Right ventricle myocardium superior (tissue), 1 donor: Measurements from ENCODE around the gene HIBCH. TPM values are rescaled to one million over a fixed set of nuclear protein-coding genes. Genes with fewer than 3 reads are reported as not detected.
"Not testable (repeated sequence)": the region's sequence is repeated elsewhere in the genome, so short reads cannot be mapped to it uniquely, and the experiment has no call there.

Experiments
- ATAC-seq: fragments of 200-7000 bp; cut with Tn5 transposase; one replicate; pipeline ENCODE4 v1.9.1; 2020; ENCODE audit warnings: mild to moderate bottlenecking; ENCODE audit not compliant: poor library complexity
- DNase-seq: peaks from one replicate; pipeline ENCODE4 v3.0.0-alpha.2; 2020
- intact Hi-C: fragments of 100-400 bp; cut with DNase I; formaldehyde crosslinking; loops from one replicate; pipeline ENCODE4 v1.11.2; 2022
- total RNA-seq: library from RNA; stranded (reverse); fragmentation: NEBNext Ultra II Directional; extraction: Animal tissue kit (Norgen Biotek cat#: 25700); gene quantifications from one replicate; pipeline ENCODE4 v1.2.1, GENCODE V29; 2021
- donor health status: DM: no; HTN: yes; CAD: no; lungs with severe emphysema.

The HIBCH gene
- total RNA-seq, 1 donor from 2014 or later, result 22.5 TPM

- DNase-seq (no peak), ATAC-seq (peak; percentile 46)
- intact Hi-C loops, result no loop called here
Observed at GRCh38 chr2:190318931-190319554, 583 bp downstream of the HIBCH start.

GRCh38 chr2:190318514-190318913, 1.1 kb downstream of the HIBCH start:
- intact Hi-C loops, result no loop called here
- no peak for DNase-seq
- ATAC-seq, result no peak

- DNase-seq, result no peak
- no peak for ATAC-seq
- intact Hi-C loops, result no loop called here
Observed at GRCh38 chr2:190315273-190315672, 4.4 kb downstream of the HIBCH start.

GRCh38 chr2:190313880-190314279, 5.7 kb downstream of the HIBCH start:
- ATAC-seq (no peak), DNase-seq (no peak)
- intact Hi-C loops, result no loop called here

- intact Hi-C loops, DNase-seq, ATAC-seq: not testable (repeated sequence)
Observed at GRCh38 chr2:190312635-190313025, 7.0 kb downstream of the HIBCH start.

- intact Hi-C loops, result no loop called here
- ATAC-seq (no peak), DNase-seq (no peak)
Observed at GRCh38 chr2:190311893-190312634, 7.6 kb downstream of the HIBCH start.

- ATAC-seq (no peak), DNase-seq (no peak)
- intact Hi-C loops, result no loop called here
Observed at GRCh38 chr2:190308031-190308430, 11.6 kb downstream of the HIBCH start.

- no peak for ATAC-seq
- intact Hi-C loops, result no loop called here
Observed at GRCh38 chr2:190304404-190304803, 15.2 kb downstream of the HIBCH start.

GRCh38 chr2:190303647-190304046, 16.0 kb downstream of the HIBCH start:
- ATAC-seq (no peak), DNase-seq (no peak)
- intact Hi-C loops, result no loop called here

More at GRCh38 chr2:190304404-190304803, 15.2 kb downstream of the HIBCH start:
- no peak for DNase-seq

GRCh38 chr2:190302052-190302451, 17.6 kb downstream of the HIBCH start:
- ATAC-seq (no peak), DNase-seq (no peak)
- intact Hi-C loops, result no loop called here

GRCh38 chr2:190301032-190301431, 18.6 kb downstream of the HIBCH start:
- ATAC-seq (no peak), DNase-seq (no peak)
- intact Hi-C loops, result no loop called here

- ATAC-seq, DNase-seq, intact Hi-C loops: not testable (repeated sequence)
Observed at GRCh38 chr2:190297880-190298279, 21.7 kb downstream of the HIBCH start.

- DNase-seq, result no peak
- no peak for ATAC-seq
- intact Hi-C loops, result no loop called here
Observed at GRCh38 chr2:190283783-190284182, 35.8 kb downstream of the HIBCH start.

GRCh38 chr2:190280565-190281350, 38.9 kb downstream of the HIBCH start:
- no peak for ATAC-seq
- no peak for DNase-seq
- intact Hi-C loops, result no loop called here

- intact Hi-C loops, DNase-seq, ATAC-seq: not testable (repeated sequence)
Observed at GRCh38 chr2:190279256-190280134, 40.1 kb downstream of the HIBCH start.

GRCh38 chr2:190277234-190278112, 42.2 kb downstream of the HIBCH start:
- no peak for DNase-seq
- intact Hi-C loops, result no loop called here

GRCh38 chr2:190272457-190272842, 47.2 kb downstream of the HIBCH start:
- ATAC-seq (no peak), DNase-seq (no peak)
- intact Hi-C loops, result loop anchor here (5.0 kb wide), 1 partner anchor 185 kb away; no protein-coding TSS in a partner anchor

More at GRCh38 chr2:190277234-190278112, 42.2 kb downstream of the HIBCH start:
- no peak for ATAC-seq
